ENCODE measurements around the gene TMOD1. TPM values are rescaled to one million over a fixed set of nuclear protein-coding genes. Genes with fewer than 3 reads are reported as not detected.

Gene TMOD1
- total and polyA plus RNA-seq, 2 experiments from 2014 or later = 0.34 to 1.3 TPM

DNA sequence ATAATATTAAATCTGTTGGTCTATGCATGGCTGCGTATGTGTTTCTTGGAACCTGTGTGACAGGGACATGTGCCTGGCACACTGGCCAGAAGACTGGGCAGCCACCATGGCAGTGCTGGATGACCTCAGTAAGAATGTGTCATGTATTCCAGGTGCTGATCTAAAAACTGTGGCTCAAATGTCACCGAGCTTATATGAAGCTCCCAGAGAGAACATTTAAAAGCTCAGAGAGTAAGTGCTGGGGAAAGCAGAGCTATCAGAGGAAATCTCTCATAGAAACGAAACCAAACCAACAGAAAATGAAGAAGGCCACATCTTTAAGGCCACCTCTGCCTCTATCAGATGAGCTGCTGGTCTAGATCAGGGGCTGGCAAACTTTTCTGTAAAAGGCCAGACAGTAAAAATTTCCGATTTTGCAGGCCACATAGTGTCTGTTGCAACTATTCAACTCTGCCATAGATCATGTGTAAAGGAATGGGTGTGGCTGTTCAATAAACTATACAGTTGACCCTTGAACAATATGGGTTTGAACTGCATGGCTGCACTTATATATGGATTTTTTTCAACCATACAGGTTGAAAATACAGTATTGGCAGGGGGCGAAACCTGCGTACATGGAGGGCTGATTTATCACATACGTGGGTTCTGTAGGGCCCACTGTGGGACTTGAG lies 99.9 kb downstream of the TMOD1 start:
- in situ Hi-C loops (cut with MboI) = loop anchor here (10.0 to 25.0 kb wide), 2 partner anchors 137 to 739 kb away; partner anchors contain the start of gene ZNF782
- 88 to 90% methylated on average over 7 of the region's 7 CpGs for WGBS, 2 experiments (ENCODE audit: low coverage in 1 of 2, low lambda C conversion rate in 2 of 2, missing lambda C conversion rate in 2 of 2)
- H3K36me3 ChIP-seq (ENCODE audit: low read depth) = peaks cover 24% of the 10 kb centered on the region

DNA sequence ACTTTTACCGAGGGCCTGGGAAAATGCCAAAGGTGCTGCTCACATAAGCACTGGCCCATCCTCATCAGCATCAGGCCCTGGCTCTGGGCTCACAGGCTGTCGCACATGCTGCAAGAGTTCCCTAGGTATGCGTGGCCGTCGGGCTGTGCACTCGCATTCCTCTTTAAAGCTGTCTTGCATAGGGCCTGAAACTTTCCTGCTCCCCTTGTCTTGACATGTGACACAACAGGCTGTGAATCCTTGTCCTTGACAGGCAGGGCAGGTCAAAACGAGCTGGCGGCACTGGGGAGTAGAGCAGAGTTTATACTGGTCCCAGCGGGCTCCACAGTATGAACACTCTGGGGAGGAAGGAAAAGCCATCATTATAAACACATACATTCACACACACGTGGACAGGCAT lies 101.0 kb downstream of the TMOD1 start:
- H3K4me2 ChIP-seq (ENCODE audit: unreplicated experiment) = no peak overlapping the region
- 0 out of 2 replicates have a peak, but pooled peaks cover 7% of the 10 kb centered on the region for H3F3A ChIP-seq (ENCODE audit: insufficient read depth)
- no peaks in the 10 kb centered on the region for H3K79me2 ChIP-seq (ENCODE audit: insufficient read depth)
- no peaks in the 10 kb centered on the region for H3K9me3 ChIP-seq (ENCODE audit: low read depth)
- no peaks in the 10 kb centered on the region for H3K9me2 ChIP-seq (ENCODE audit: insufficient read depth)
- in situ Hi-C loops (cut with MboI) = loop anchor here (10.0 to 25.0 kb wide), 2 partner anchors 138 to 740 kb away; partner anchors contain the start of gene ZNF782
- DNase-seq = no peak
- no peaks in the 10 kb centered on the region for H4K20me1 ChIP-seq (ENCODE audit: insufficient read depth)
- no peak overlapping the region for H2AFZ ChIP-seq
- no peak overlapping the region for H3K9ac ChIP-seq
- H3K27ac ChIP-seq = no peak overlapping the region
- H3K27me3 ChIP-seq (replicated peaks; ENCODE audit: insufficient read depth) = no peaks in the 10 kb centered on the region
- no peak overlapping the region for H3K4me3 ChIP-seq
- peaks cover 24% of the 10 kb centered on the region for H3K36me3 ChIP-seq (ENCODE audit: low read depth)
- H3K4me1 ChIP-seq (ENCODE audit: insufficient read depth) = no peaks in the 10 kb centered on the region
- TF ChIP-seq EZH2phosphoT487 (IDR thresholded peaks at IDR 0.05; ENCODE audit: insufficient read depth, low read depth) (no peak), EZH2 (IDR thresholded peaks at IDR 0.05; ENCODE audit: insufficient read depth, poor library complexity, severe bottlenecking) (no peak)
- WGBS, 2 experiments (ENCODE audit: low coverage in 1 of 2, low lambda C conversion rate in 2 of 2, missing lambda C conversion rate in 2 of 2) = 93 to 96% methylated on average over 10 of the region's 10 CpGs

More for the DNA sequence above, 99.9 kb downstream of the TMOD1 start:
- H4K20me1 ChIP-seq (ENCODE audit: insufficient read depth) = no peaks in the 10 kb centered on the region
- H3K4me1 ChIP-seq (ENCODE audit: insufficient read depth) = no peaks in the 10 kb centered on the region
- H3K4me2 ChIP-seq (ENCODE audit: unreplicated experiment) = no peak overlapping the region
- H3K9me2 ChIP-seq (ENCODE audit: insufficient read depth) = no peaks in the 10 kb centered on the region
- H3K4me3 ChIP-seq = no peak overlapping the region
- H3K79me2 ChIP-seq (ENCODE audit: insufficient read depth) = no peaks in the 10 kb centered on the region
- H3K27me3 ChIP-seq (replicated peaks; ENCODE audit: insufficient read depth) = peaks cover 7% of the 10 kb centered on the region; the same call in 1 of the 2 replicates
- no peak for TF ChIP-seq EZH2 (IDR thresholded peaks at IDR 0.05; ENCODE audit: insufficient read depth, poor library complexity, severe bottlenecking)
- TF ChIP-seq EZH2phosphoT487 (IDR thresholded peaks at IDR 0.05; ENCODE audit: insufficient read depth, low read depth) = no peak
- 0 out of 2 replicates have a peak, but pooled peaks cover 7% of the 10 kb centered on the region for H3F3A ChIP-seq (ENCODE audit: insufficient read depth)
- DNase-seq = no peak
- H3K9ac ChIP-seq = no peak overlapping the region
- no peaks in the 10 kb centered on the region for H3K9me3 ChIP-seq (ENCODE audit: low read depth)
- H3K27ac ChIP-seq = no peak overlapping the region
- no peak overlapping the region for H2AFZ ChIP-seq

DNA sequence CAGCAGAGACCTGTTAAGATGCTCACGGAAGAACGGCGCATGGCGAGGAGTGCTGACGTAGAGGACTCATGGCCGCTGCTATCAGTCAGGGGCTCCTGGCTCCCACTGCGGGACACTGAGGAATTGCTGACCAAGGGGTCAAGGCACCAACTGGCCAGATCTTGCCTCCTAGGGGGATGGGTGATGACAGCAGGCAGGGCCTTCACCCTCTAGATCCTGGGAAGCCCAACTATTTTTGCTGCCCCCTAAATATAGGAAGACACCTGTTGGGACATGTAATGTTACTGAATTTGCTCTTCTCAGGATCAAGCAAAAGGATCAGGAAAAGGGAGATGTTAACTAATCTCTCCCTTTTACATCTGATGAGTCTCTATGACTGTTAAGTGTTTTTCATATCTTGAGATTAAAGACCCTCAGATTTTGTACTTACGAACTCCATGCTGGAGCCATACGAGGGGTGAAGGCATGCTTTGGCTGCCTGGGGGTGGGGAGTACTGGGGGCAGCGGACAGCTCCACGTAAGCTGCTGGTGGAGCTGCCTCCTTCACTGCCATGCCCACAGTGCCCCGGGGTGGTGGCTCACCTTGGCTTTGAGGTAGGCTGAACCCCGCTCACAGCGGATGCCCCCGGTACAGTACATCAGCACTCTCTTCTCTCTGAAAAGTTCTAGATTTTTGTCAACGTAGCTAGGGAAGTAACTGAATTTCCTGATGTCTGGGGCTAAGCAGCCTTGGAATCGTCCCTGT lies 103.6 kb downstream of the TMOD1 start:
- DNase-seq = no peak
- no peaks in the 10 kb centered on the region for H3K9me2 ChIP-seq (ENCODE audit: insufficient read depth)
- H3K4me3 ChIP-seq = no peak overlapping the region
- in situ Hi-C loops (cut with MboI) = loop anchor here (10.0 to 25.0 kb wide), 2 partner anchors 140 to 743 kb away; partner anchors contain the start of gene ZNF782
- H3K27me3 ChIP-seq (replicated peaks; ENCODE audit: insufficient read depth) = no peaks in the 10 kb centered on the region
- no peaks in the 10 kb centered on the region for H4K20me1 ChIP-seq (ENCODE audit: insufficient read depth)
- no peak overlapping the region for H3K9ac ChIP-seq
- H3K4me1 ChIP-seq (ENCODE audit: insufficient read depth) = no peaks in the 10 kb centered on the region
- TF ChIP-seq EZH2phosphoT487 (IDR thresholded peaks at IDR 0.05; ENCODE audit: insufficient read depth, low read depth) (no peak), EZH2 (IDR thresholded peaks at IDR 0.05; ENCODE audit: insufficient read depth, poor library complexity, severe bottlenecking) (no peak)
- H3K79me2 ChIP-seq (ENCODE audit: insufficient read depth) = no peaks in the 10 kb centered on the region
- H3K4me2 ChIP-seq (ENCODE audit: unreplicated experiment) = no peak overlapping the region
- WGBS, 2 experiments (ENCODE audit: low coverage in 1 of 2, low lambda C conversion rate in 2 of 2, missing lambda C conversion rate in 2 of 2) = 97 to 98% methylated on average over 17 of the region's 17 CpGs
- no peaks in the 10 kb centered on the region for H3K9me3 ChIP-seq (ENCODE audit: low read depth)
- no peak overlapping the region for H3K27ac ChIP-seq
- H3K36me3 ChIP-seq (ENCODE audit: low read depth) = peaks cover 34% of the 10 kb centered on the region
- no peak overlapping the region for H2AFZ ChIP-seq
- H3F3A ChIP-seq (ENCODE audit: insufficient read depth) = no peaks in the 10 kb centered on the region

DNA sequence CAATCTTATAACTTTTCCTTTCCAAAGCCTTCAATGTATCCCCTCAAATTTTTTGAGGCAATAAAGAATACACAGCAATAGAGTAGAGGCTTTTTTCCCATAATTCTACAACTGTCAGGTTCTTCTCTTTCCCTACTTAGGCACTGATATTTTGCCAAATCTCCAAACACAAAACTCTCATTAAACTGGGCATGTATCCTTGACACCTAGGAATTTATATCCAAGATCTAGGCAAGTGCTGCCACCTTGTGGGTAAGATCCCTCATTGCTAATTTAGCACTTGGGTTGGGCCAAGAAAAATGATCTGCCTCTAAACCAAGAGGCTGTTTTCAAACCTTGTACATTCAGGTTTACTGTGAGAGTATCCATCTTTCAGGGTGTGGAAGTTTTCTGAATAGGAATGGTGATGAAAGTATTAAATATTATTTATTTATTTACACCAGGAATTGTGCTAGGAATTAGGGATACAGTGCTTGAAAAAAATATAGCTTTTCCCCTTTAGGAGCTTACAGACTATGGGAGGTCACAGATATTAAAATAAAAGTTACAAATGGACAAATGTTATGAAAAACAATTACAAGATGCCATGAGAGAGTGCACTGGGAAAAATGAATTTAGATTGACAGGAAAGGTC lies 114.1 kb downstream of the TMOD1 start:
- Histone ChIP-seq H3F3A (ENCODE audit: insufficient read depth) (0 out of 2 replicates have a peak, but pooled peaks cover 6% of the 10 kb centered on the region), H3K4me1 (ENCODE audit: insufficient read depth) (no peaks in the 10 kb centered on the region), H3K79me2 (ENCODE audit: insufficient read depth) (no peaks in the 10 kb centered on the region), H3K27ac (no peak overlapping the region), H3K4me2 (ENCODE audit: unreplicated experiment) (no peak overlapping the region), H3K9ac (no peak overlapping the region), H2AFZ (no peak overlapping the region), H3K9me3 (ENCODE audit: low read depth) (no peaks in the 10 kb centered on the region), H3K36me3 (ENCODE audit: low read depth) (peaks cover 13% of the 10 kb centered on the region; the same call in 1 of the 2 replicates), H3K9me2 (ENCODE audit: insufficient read depth) (no peaks in the 10 kb centered on the region), H3K4me3 (no peak overlapping the region), H3K27me3 (replicated peaks; ENCODE audit: insufficient read depth) (no peaks in the 10 kb centered on the region), H4K20me1 (ENCODE audit: insufficient read depth) (no peaks in the 10 kb centered on the region)
- DNase-seq = peak; percentile 70
- in situ Hi-C loops (cut with MboI) = loop anchor here (25.0 kb wide), 1 partner anchor 753 kb away; the partner anchor contains the start of gene ZNF782
- TF ChIP-seq EZH2phosphoT487 (IDR thresholded peaks at IDR 0.05; ENCODE audit: insufficient read depth, low read depth) (no peak), EZH2 (IDR thresholded peaks at IDR 0.05; ENCODE audit: insufficient read depth, poor library complexity, severe bottlenecking) (no peak)
